GM15510 (cell line): ENCODE data around the gene TJP3.

ENCODE experiments used
- POLR2A ChIP-seq: IDR thresholded peaks from 3 replicates; pipeline ENCODE4 v1.6.1; 2011; ENCODE audit warnings: borderline replicate concordance; ENCODE audit not compliant: insufficient read length; ENCODE audit errors: extremely low read depth

TJP3 gene

DNA sequence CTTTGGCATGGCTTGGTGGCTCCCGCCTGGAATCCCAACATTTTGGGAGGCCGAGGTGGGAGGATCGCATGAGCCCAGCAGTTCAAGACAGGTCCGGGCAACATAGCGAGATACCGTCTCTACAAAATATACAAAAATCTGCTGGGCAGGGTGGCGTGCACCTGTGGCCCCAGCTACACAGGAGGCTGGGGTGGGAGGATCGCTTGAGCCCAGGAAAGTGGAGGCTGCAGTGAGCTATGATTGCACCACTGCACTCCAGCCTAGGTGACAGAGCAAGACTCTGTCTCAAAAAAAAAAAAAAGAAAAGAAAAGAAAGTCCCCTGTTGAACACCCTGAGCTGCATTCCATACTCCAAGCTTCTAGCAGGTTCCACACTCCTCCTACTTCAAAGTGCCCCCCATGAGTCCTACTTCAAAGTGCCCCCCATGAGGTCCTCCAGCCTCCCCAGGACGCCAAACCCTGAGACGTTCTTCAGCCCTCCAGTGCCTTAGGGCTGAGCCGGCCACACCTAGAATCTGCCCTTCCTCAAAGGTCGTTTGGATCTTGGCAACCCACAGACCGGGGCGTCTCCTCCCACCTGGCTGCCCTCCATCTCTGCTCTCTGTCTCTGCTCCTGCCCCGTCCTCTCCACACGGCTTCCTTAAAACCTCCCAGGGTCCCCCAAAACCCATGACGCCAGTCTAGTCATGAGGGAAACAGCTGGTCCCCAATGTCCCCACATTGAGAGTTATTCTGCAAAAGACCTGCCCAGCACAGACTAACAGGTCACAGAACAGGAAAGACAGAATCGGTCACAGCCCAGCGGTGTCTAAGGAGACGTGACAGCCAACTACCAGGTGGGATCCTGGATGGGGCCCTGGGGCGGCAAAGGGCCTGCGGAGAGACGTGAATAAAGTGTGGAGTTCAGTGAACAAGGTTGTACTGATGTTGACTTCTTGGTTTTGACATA, 4.8 kb downstream of the TJP3 start:
- TF ChIP-seq POLR2A, result no peak

DNA sequence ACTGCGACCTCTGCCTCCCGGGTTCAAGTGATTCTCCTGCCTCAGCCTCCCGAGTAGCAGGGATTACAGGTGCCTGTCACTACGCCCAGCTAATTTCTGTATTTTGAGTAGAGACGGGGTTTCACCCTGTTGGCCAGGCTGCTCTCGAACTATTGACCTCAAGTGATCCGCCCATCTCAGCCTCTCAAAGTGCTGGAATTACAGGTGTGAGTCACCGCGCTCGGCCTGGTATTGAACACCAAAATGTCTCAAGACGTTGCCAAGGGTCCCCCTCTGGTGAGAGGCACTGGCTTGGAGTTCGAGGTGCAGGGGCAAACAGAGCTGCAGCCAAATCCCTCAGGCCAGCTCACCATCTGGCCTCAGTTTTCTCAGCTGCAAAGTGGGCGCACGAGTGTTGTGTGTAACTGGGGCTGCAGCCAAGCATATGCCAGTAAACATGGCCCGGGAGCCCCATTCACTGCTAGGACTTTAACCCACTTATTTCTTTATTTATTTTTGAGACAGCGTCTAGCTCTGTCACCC, 8.0 kb downstream of the TJP3 start:
- TF ChIP-seq POLR2A, result no peak

DNA sequence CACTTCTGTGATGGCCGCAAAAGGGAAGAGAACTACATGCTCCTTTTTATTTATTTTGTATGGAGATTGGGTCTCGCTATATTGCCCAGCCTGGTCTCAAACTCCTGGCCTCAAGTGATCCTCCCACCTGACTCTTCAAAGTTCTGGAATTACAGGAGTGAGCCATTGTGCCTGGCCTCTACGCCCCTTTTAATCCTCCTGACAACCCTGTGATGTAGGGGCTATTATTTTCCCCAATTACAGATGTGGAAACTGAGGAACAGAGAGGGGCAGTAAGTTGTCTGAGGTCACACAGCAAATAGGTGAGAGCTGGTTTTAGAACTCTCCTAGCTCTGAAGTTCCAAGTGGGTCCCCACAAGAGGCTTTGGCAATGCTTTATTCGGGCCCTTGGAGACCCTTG, 11.7 kb downstream of the TJP3 start:
- no peak for TF ChIP-seq POLR2A

DNA sequence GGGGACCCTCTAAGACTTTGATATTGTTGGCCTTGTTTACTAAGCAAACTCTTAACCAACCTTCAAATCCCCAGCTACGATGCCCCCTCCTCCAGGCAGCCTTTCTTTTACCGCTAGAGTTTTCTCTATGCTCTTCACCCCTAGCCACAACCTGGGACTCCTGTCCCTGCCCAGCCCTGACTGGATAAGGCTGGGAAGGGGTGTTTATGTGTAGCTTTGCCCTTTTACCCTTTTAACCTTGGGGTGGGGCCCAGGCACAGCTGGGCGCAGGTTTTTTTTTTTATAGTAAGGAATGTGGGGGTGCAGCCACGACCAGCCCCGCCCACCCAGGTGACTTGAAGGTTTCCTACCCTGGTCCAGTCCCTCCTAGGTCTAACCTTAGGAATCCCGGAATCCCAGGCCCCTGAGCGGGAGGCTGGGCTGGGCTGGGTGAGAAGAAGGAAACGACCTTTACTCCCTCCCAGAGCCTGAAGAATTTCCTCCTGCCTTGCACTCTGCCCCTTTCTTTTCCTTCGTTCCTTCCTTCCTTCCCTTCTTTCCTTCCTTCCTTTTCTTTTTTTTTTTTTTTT, 12.2 kb downstream of the TJP3 start:
- TF ChIP-seq POLR2A, result no peak

DNA sequence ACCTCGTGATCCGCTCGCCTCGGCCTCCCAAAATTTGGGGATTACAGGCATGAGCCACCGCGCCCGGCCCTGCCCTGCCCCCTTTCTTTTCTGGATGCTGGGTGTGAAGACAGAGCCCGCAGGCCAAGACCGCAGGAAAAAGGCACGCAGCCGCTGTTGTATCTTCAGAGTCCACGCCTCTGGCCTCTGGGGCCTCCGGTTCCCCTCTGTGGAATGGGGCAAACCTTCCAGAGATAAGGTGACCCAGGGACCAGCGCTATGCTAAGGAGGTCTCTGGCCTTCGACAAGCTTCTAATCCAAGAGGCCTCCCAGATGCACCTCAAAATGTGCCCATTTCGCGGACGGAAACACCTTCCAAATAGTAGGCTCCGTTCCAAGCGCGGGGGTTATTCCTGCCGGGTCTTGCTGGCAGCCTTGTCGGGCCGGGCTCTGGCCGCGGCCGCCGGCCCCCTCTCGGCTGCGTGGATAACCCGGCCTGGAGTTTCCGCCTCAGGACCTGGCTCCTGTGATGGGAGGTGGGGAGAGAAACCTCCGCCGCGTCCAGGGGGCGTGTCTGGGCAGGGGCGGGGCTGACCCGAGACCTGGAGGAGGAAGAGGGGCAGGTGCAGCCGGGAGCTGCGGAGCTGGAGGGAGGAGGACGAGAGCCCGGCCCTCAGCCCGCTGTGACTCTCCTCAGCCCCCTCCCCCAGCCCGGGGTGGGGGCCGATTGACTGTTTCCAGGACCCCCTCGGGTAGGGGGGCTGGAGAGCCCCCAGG, 13.1 kb downstream of the TJP3 start:
- no peak for TF ChIP-seq POLR2A

DNA sequence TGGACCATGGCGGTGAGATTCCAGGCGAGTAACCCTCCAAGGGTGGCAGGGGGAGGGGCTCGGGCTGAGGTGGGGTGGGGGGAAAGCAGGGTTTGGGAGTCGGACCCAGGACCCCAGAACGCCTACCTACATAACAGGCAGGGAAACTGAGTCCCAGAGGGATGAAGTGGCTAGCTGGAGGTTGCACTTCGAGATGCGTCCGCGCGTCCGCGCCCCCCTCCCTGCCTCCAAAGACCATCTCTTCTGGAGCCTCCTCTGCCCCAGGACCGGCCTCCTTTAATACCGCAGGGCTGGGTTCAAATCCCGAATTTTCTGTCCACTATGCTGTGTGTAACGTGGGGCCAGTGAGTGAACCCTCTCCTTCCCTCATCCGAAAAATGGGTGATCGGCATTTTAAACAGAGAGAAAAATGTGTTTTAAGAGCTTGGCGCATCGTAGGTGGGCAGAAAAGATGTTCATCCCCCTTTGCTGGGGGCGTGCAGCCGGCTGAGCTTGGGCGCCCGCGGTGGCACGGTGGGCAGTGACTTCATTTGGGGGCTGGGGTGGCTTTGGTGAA, 13.8 kb downstream of the TJP3 start:
- no peak for TF ChIP-seq POLR2A

DNA sequence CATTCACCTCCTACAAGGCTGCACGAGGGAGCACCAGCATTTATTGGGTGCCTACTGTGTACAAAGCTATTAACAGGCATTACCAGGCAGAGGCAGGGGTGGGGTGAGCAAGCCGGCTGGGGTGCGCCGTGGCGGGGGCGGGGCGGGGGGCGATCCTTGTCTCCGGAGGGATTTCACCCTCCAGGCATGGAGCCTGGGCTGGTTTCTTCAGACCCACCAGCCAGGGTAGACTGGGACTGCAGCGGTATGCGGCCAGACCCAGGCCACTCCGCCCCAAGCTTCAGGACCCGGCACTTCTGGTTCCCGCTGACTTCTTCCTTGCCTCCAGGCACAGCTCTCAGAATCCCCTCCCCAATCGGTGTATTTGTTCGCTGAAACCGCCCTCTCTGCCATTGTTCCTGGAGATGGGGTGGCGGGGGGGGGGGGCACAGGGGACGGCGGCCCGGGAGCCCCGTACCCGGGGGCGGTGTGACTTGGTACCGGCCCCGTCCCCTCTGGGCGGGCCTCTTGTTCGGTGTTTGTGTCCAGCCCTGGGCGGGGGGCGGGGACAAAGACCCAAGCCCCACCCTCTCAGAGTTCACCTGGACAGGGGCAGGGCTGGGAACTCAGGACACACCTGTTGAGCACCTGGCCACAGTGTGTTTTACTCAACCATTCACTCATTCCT, 14.4 kb downstream of the TJP3 start:
- TF ChIP-seq POLR2A, result no peak

DNA sequence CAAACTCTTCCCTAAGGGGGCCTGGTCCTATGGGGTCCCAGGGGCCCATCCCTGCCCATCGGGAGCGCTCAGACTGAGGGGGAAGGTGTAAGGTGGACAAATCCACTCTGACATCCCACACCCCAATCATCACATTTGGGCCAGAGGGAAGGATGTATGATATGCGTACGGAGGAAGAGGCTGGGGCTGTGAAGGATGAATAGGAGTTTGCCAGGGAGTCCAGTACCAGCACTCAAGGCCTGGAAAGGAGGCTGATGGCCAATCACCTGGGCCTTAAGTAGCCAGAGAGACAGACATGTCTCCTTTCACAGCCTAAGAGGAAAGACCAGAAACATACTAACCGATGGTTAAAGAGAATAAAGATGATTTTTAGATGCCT, 14.9 kb downstream of the TJP3 start:
- no peak for TF ChIP-seq POLR2A

DNA sequence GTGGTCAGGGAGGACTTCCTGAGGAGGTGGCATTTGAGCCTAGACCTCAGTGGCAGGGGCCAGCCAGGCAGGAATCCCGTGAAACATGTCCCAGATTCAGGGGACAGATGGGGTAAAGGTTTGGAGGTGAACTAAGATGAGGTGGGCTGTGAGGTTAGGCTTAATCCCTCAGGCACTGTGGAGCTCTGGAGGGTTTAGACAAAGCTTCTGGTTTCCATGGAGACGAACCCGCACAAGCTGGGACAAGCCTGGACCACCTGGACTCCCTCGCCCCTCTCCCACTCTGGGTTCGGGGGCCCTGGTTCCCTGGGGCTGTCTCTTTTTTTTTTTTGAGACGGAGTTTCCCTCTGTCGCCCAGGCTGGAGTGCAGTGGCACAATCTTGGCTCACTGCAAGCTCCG, 15.7 kb downstream of the TJP3 start:
- no peak for TF ChIP-seq POLR2A

DNA sequence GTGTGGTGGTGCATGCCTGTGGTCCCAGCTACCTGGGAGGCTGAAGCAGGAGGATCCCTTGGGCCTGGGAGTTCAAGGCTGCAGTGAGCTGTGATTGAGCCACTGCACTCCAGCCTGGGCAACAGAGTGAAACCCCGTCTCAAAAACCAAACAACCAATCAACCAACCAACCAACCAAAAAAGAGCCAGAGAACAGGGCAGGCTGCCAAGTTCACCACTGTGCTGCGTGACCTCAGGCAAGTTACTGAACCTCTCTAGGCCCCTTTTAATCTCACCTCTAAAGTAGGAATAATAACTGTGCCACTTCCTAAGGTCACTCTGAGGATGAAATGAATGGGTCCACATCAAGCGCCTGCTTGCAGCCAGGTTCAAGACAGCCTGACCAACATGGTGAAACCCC, 16.9 kb downstream of the TJP3 start:
- no peak for TF ChIP-seq POLR2A

DNA sequence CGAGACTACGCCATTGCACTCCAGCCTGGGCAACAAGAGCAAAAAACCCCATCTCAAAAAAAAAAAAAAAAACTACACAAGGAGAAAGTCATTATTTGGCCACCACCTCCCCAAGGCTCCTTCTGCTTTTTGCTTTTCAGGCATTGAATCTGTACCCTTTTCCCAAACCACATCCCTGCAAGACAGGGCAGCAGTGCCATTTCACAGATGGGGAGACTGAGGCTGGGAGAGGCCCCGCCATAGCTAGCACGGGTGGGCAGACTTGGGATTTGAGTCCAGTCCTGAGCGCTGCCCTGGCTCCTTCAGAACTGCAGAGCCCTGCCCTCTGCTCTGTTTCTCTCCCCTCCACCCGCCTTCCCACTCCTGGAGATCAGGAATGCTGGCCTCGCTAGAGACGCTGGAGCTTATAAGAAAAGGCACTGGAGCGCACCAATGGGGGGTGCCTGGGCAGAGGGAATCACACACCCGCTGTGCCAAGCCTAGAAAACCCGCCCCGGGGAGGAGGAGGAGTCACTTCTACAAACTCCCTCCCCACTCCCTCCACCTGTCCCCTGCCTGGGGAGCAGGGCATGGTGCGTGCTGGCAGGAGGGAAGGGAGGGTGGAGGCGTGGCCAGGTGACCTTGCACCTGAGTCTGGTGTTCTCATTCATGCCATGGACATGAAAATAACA, 17.6 kb downstream of the TJP3 start:
- TF ChIP-seq POLR2A, result no peak

DNA sequence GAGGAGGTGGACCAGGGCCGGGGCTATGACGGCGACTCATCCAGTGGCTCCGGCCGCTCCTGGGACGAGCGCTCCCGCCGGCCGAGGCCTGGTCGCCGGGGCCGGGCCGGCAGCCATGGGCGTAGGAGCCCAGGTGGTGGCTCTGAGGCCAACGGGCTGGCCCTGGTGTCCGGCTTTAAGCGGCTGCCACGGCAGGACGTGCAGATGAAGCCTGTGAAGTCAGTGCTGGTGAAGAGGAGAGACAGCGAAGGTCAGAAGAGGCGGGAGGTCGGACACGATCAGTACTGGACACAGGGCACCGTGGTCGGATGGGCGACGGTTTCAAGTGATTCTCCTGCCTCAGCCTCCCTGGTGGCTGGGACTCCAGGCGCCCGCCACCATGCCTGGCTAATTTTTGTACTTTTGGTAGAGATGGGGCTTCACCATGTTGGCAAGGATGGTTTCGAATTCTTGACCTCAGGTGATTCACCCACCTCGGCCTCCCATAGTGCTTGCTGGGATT, 22.3 kb downstream of the TJP3 start:
- no peak for TF ChIP-seq POLR2A

DNA sequence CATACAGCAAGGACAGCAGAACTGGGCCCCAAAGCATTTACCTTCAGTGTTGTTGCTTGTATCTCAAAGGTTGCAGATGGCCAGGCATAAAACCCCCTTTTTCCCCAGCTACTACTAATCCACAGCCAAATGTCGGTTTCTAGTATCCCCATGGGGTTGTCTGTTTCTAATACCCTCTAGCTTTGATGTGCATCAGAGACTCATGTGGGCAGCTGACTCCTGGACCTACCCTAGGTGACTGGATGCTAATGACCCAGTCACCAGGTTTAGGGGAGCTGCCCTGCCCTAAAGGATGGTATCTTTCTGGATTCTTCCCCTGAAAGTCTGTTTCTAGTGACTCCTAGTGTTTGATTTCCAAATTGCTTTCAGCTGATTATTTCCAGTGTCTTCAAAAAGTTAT, 23.9 kb downstream of the TJP3 start:
- TF ChIP-seq POLR2A, result no peak
